HG02588 (cell line): ENCODE measurements around the gene NRN1L.
A peak's percentile ranks its signal among the peaks of the same experiment; 100 is the strongest.
"Not testable (repeated sequence)": the region's sequence is repeated elsewhere in the genome, so short reads cannot be mapped to it uniquely, and the experiment has no call there.

Experiments used
- ATAC-seq: cut with Tn5 transposase; IDR thresholded peaks from one replicate; pipeline ENCODE4 v1.9.1; 2021; ENCODE audit warnings: mild to moderate bottlenecking, moderate library complexity; ENCODE audit not compliant: unreplicated experiment

NRN1L gene

GRCh38 chr16:67884684-67885083 lies at the start of gene NRN1L:
Gene NRN1L (plus strand): TSS chr16:67884885. CDS start chr16:67884904, 19 bp downstream.
- no peak for ATAC-seq

- ATAC-seq, result not testable (repeated sequence)
These were observed 47.5 kb upstream of the NRN1L start for GRCh38 chr16:67837190-67837589.

GRCh38 chr16:67837811-67838210 lies 46.9 kb upstream of the NRN1L start:
- ATAC-seq, result no peak

- ATAC-seq, result no peak
These were observed 43.4 kb upstream of the NRN1L start for GRCh38 chr16:67841198-67841815.

GRCh38 chr16:67841816-67842508 lies 42.7 kb upstream of the NRN1L start, which contains the start of gene THAP11:
Gene THAP11 (plus strand): TSS chr16:67842320. CDS start chr16:67842555, 235 bp downstream.
- peak; percentile 39 for ATAC-seq

- peak; percentile 8 for ATAC-seq
These were observed 42.0 kb upstream of the NRN1L start for GRCh38 chr16:67842509-67843342.

GRCh38 chr16:67843343-67843765 lies 41.3 kb upstream of the NRN1L start:
- ATAC-seq, result no peak

- no peak for ATAC-seq
These were observed 40.2 kb upstream of the NRN1L start for GRCh38 chr16:67844497-67844896.

- no peak for ATAC-seq
These were observed 39.2 kb upstream of the NRN1L start for GRCh38 chr16:67845291-67846062.

- no peak for ATAC-seq
These were observed 38.7 kb upstream of the NRN1L start for GRCh38 chr16:67846063-67846319.

- peak; percentile 56 for ATAC-seq
These were observed 38.2 kb upstream of the NRN1L start, which contains the start of gene NUTF2 for GRCh38 chr16:67846320-67847063. Gene NUTF2 (plus strand): TSS chr16:67846933. CDS start chr16:67865131, 18,198 bp downstream.

GRCh38 chr16:67847064-67847861 lies 37.4 kb upstream of the NRN1L start, which contains the start of gene CENPT:
Gene CENPT (minus strand): TSS chr16:67847693. CDS start chr16:67833859, 13,834 bp downstream.
- ATAC-seq, result peak; percentile 37

GRCh38 chr16:67848118-67848517 lies 36.6 kb upstream of the NRN1L start:
- ATAC-seq, result no peak

GRCh38 chr16:67853670-67854069 lies 31.0 kb upstream of the NRN1L start:
- no peak for ATAC-seq

- no peak for ATAC-seq
These were observed 28.9 kb upstream of the NRN1L start for GRCh38 chr16:67855789-67856188.

GRCh38 chr16:67856927-67857546 lies 27.6 kb upstream of the NRN1L start:
- no peak for ATAC-seq

- no peak for ATAC-seq
These were observed 27.0 kb upstream of the NRN1L start for GRCh38 chr16:67857547-67858233.

GRCh38 chr16:67858500-67858899 lies 26.2 kb upstream of the NRN1L start:
- no peak for ATAC-seq
